Endodermal cell (in vitro differentiated cells): ENCODE results near the gene RAD23B. TPM values are rescaled to one million over a fixed set of nuclear protein-coding genes. Genes with fewer than 3 reads are reported as not detected.

ENCODE experiments used
- DNase-seq: peaks from one replicate; pipeline ENCODE4 v3.0.0-alpha.2; 2017
- H3K27ac ChIP-seq: 2 replicates; pipeline ENCODE4 v1.5.1; 2013; ENCODE audit warnings: mild to moderate bottlenecking, low read depth, low read length, moderate library complexity
- H3K27me3 ChIP-seq: 2 replicates; pipeline ENCODE4 v1.6.1; 2013; ENCODE audit warnings: mild to moderate bottlenecking, low read length, moderate library complexity; ENCODE audit not compliant: insufficient read depth, control insufficient read depth, poor library complexity, severe bottlenecking
- H3K36me3 ChIP-seq: 2 replicates; pipeline ENCODE4 v1.7.0; 2013; ENCODE audit warnings: mild to moderate bottlenecking, low read length, moderate library complexity; ENCODE audit not compliant: control insufficient read depth, insufficient read depth
- H3K4me1 ChIP-seq: one replicate; pipeline ENCODE4 v1.7.0; 2013; ENCODE audit warnings: low read length; ENCODE audit not compliant: control insufficient read depth, insufficient read depth
- H3K4me3 ChIP-seq: 2 replicates; pipeline ENCODE4 v1.5.1; 2013; ENCODE audit warnings: mild to moderate bottlenecking, low read length, moderate library complexity
- H3K9ac ChIP-seq: 2 replicates; pipeline ENCODE4 v1.6.1; 2013; ENCODE audit warnings: mild to moderate bottlenecking, low read length, moderate library complexity; ENCODE audit not compliant: poor library complexity, severe bottlenecking; ENCODE audit errors: extremely low read depth
- H3K9me3 ChIP-seq: 2 replicates; pipeline ENCODE4 v1.6.1; 2013; ENCODE audit warnings: mild to moderate bottlenecking, low read length, moderate library complexity; ENCODE audit not compliant: control insufficient read depth
- H3K27ac Mint-ChIP-seq: 2 replicates; pipeline ENCODE4 v1.8.0; 2020; ENCODE audit warnings: mixed read lengths
- H3K27me3 Mint-ChIP-seq: 2 replicates; pipeline ENCODE4 v1.8.0; 2021; ENCODE audit warnings: mild to moderate bottlenecking, mixed read lengths; ENCODE audit not compliant: insufficient read depth
- H3K36me3 Mint-ChIP-seq: 2 replicates; pipeline ENCODE4 v1.8.0; 2020; ENCODE audit warnings: low read depth, mixed read lengths
- H3K4me1 Mint-ChIP-seq: 2 replicates; pipeline ENCODE4 v1.8.0; 2020; ENCODE audit warnings: mixed read lengths
- H3K4me3 Mint-ChIP-seq: 2 replicates; pipeline ENCODE4 v1.8.0; 2020; ENCODE audit warnings: mild to moderate bottlenecking, moderate library complexity, mixed read lengths
- H3K9me3 Mint-ChIP-seq: 2 replicates; pipeline ENCODE4 v1.8.0; 2020; ENCODE audit warnings: mild to moderate bottlenecking, mixed read lengths
- WGBS, 2 experiments: methylation state at CpG; one replicate each; pipeline versions ENCODE4 v1.1.5 to v1.1.7; 2013; ENCODE audit warnings: missing lambda C conversion rate in 2 of 2, mixed read lengths in 1 of 2; ENCODE audit not compliant: insufficient coverage in 1 of 2, insufficient read length in 1 of 2; 5-methylcytosine and 5-hydroxymethylcytosine counted together
- total RNA-seq, 2 donors: library from RNA; stranded (reverse); fragmentation: NEBNext Ultra II Directional in 1 of 2; extraction: Animal tissue kit (Norgen Biotek cat#: 25700) in 1 of 2; gene quantifications; 2 replicates in 1 of 2; 3 replicates in 1 of 2; pipeline ENCODE4 v1.2.1, GENCODE V29; 2021
- TF ChIP-seq, protein P1 (sequence below): fragments of 200-600 bp; sonication (generic); conservative IDR thresholded peaks from 2 replicates; pipeline ENCODE4 v1.5.0; 2021; ENCODE audit warnings: antibody characterized with exemption, mild to moderate bottlenecking

RAD23B gene
- total RNA-seq, 2 donors from 2014 or later: 154 to 167 TPM

DNA sequence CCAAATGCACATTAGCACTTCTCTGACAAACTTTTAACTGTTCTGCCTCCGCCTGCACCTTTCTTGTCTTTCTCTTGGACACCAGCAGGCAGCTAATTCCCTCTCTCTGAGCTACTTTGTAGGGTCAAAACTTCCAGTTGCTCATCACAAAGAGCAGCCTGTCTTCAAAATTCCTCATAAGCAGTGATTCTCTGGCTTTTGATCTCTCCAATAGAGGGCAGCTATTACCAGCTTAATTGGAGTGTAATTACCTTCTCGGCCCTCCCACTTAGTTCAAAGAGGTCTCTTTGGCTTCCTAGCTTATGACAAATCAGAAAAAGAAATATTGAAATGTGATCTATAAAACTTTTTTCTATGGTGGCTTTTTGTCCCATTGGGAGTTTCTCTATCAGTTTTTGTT is 43.6 kb upstream of the RAD23B start:
- Mint-ChIP-seq H3K36me3 (no peaks in the 10 kb centered on the region), H3K9me3 (no peaks in the 10 kb centered on the region)
- WGBS, 2 experiments: 71 to 85% methylated on average over 1 to 2 of the region's 2 CpGs

DNA sequence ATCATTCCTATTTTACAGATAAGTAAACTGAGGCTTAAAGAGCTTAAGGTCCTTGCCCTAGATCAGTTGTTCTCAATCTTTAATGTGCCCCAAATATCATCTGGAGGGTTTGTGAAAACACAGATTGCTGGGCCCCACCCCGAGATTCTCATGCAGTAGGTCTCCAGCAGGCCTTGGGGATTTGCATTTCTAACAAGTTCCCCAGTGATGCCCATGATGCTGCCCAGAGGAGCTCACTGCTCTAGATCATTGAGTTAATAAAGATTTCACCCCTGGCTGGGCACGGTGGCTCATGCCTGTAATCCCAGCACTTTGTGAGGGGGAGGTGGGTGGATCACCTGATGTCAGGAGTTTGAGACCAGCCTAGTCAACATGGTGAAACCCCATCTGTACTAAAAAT is 42.8 kb upstream of the RAD23B start:
- peak; percentile 44 for DNase-seq
- no peak overlapping the region for H3K27ac ChIP-seq
- no peaks in the 10 kb centered on the region for H3K36me3 Mint-ChIP-seq
- no peak overlapping the region for H3K27ac Mint-ChIP-seq
- H3K9me3 ChIP-seq: no peaks in the 10 kb centered on the region
- peaks cover 13% of the 10 kb centered on the region for H3K4me1 Mint-ChIP-seq
- no peak overlapping the region for H3K9ac ChIP-seq
- no peaks in the 10 kb centered on the region for H3K9me3 Mint-ChIP-seq
- H3K27me3 ChIP-seq: no peaks in the 10 kb centered on the region
- H3K4me3 Mint-ChIP-seq: no peak overlapping the region
- H3K36me3 ChIP-seq: no peaks in the 10 kb centered on the region
- H3K27me3 Mint-ChIP-seq: no peaks in the 10 kb centered on the region
- TF ChIP-seq, protein P1, sequence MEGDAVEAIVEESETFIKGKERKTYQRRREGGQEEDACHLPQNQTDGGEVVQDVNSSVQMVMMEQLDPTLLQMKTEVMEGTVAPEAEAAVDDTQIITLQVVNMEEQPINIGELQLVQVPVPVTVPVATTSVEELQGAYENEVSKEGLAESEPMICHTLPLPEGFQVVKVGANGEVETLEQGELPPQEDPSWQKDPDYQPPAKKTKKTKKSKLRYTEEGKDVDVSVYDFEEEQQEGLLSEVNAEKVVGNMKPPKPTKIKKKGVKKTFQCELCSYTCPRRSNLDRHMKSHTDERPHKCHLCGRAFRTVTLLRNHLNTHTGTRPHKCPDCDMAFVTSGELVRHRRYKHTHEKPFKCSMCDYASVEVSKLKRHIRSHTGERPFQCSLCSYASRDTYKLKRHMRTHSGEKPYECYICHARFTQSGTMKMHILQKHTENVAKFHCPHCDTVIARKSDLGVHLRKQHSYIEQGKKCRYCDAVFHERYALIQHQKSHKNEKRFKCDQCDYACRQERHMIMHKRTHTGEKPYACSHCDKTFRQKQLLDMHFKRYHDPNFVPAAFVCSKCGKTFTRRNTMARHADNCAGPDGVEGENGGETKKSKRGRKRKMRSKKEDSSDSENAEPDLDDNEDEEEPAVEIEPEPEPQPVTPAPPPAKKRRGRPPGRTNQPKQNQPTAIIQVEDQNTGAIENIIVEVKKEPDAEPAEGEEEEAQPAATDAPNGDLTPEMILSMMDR: no peak
- WGBS, 2 experiments: 74 to 78% methylated on average over 2 of the region's 2 CpGs
- H3K4me1 ChIP-seq: no peaks in the 10 kb centered on the region
- no peak overlapping the region for H3K4me3 ChIP-seq

More for the DNA sequence above, 43.6 kb upstream of the RAD23B start:
- Histone ChIP-seq H3K4me3 (no peak overlapping the region), H3K9ac (no peak overlapping the region), H3K27ac (no peak overlapping the region), H3K9me3 (no peaks in the 10 kb centered on the region), H3K27me3 (no peaks in the 10 kb centered on the region), H3K36me3 (no peaks in the 10 kb centered on the region), H3K4me1 (no peaks in the 10 kb centered on the region)
- H3K27ac Mint-ChIP-seq: no peak overlapping the region
- TF ChIP-seq, protein P1: peak; percentile 30
- DNase-seq: no peak
- no peak overlapping the region for H3K4me3 Mint-ChIP-seq
- no peaks in the 10 kb centered on the region for H3K27me3 Mint-ChIP-seq
- peaks cover 13% of the 10 kb centered on the region for H3K4me1 Mint-ChIP-seq

GRCh38 chr9:107242073-107243030 is 40.7 kb upstream of the RAD23B start:
- no peak overlapping the region for H3K27ac ChIP-seq
- H3K4me1 ChIP-seq: no peaks in the 10 kb centered on the region
- no peaks in the 10 kb centered on the region for H3K9me3 ChIP-seq
- Mint-ChIP-seq H3K4me3 (no peak overlapping the region), H3K4me1 (peaks cover 13% of the 10 kb centered on the region), H3K27ac (no peak overlapping the region), H3K9me3 (no peaks in the 10 kb centered on the region), H3K36me3 (no peaks in the 10 kb centered on the region), H3K27me3 (no peaks in the 10 kb centered on the region)
- WGBS, 2 experiments: 78 to 91% methylated on average over 3 to 4 of the region's 4 CpGs
- no peaks in the 10 kb centered on the region for H3K36me3 ChIP-seq
- no peaks in the 10 kb centered on the region for H3K27me3 ChIP-seq
- DNase-seq: no peak
- H3K4me3 ChIP-seq: no peak overlapping the region
- H3K9ac ChIP-seq: no peak overlapping the region
- TF ChIP-seq, protein P1: no peak
